Measurements from ENCODE around the gene CD300C.

DNA sequence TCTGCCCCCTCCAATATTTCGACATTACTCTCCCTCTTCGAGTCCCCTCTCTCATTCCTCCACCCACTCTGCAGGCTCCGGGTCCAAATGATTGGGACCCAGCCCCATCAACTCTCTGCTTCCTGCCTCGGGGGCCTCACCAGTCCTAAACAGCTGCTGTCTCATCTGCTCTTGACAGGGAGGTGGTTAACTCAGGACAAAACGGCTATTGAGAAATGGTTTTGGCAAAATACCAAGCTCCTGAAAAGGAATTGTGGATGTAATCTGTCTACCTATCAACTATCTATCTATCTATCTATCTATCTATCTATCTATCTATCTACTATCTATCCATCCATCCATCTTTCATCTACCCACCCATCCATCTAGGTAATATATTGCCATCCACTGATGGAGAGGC, 19.2 kb upstream of the CD300C start:
- TF ChIP-seq, protein P1, sequence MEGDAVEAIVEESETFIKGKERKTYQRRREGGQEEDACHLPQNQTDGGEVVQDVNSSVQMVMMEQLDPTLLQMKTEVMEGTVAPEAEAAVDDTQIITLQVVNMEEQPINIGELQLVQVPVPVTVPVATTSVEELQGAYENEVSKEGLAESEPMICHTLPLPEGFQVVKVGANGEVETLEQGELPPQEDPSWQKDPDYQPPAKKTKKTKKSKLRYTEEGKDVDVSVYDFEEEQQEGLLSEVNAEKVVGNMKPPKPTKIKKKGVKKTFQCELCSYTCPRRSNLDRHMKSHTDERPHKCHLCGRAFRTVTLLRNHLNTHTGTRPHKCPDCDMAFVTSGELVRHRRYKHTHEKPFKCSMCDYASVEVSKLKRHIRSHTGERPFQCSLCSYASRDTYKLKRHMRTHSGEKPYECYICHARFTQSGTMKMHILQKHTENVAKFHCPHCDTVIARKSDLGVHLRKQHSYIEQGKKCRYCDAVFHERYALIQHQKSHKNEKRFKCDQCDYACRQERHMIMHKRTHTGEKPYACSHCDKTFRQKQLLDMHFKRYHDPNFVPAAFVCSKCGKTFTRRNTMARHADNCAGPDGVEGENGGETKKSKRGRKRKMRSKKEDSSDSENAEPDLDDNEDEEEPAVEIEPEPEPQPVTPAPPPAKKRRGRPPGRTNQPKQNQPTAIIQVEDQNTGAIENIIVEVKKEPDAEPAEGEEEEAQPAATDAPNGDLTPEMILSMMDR (IDR thresholded peaks at IDR 0.05), result no peak
- TF ChIP-seq POLR2A (IDR thresholded peaks at IDR 0.05; ENCODE audit: low read depth), result no peak

Data from esophagus muscularis mucosa (tissue), 3 donors.